ENCODE results near the gene TRIM60. TPM values are rescaled to one million over a fixed set of nuclear protein-coding genes. Genes with fewer than 3 reads are reported as not detected.

TRIM60 gene
- total and polyA plus RNA-seq, 2 experiments from 2014 or later, result not detected

DNA sequence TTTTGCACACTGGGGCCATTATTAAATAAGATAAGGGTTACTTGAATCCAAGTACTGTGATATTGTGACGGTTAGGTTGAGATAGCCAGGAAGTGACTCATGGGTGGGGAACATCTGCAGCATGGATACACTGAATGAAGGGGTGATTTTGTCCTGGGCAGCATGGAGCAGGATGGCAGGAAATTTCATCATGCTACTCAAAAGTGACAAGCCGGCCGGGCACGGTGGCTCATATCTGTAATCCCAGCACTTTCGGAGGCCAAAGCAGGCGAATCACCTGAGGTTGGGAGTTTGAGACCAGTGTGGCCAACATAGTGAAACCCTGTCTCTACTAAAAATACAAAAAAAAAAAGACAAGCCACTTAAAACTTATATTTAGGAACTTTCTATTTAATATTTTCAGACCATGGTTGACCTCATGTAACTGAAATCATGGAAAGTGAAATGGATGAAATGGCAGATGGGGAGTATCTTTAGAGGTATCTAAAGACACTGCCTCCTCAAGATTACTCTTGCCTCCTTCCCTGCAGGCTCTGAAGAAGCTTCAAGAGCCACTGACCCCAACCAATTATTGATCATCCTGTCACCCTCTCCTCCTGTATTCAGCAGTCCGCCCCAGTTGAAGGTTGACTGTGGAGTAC, 3.9 kb upstream of the TRIM60 start:
- no peak for DNase-seq
- no peak overlapping the region for H3K4me3 ChIP-seq
- no peak overlapping the region for H3K4me2 ChIP-seq (ENCODE audit: unreplicated experiment)
- in situ Hi-C loops (cut with MboI), result no loop called here
- H3K36me3 ChIP-seq (ENCODE audit: low read depth), result no peaks in the 10 kb centered on the region
- H3K9ac ChIP-seq, result no peak overlapping the region
- TF ChIP-seq EZH2 (IDR thresholded peaks at IDR 0.05; ENCODE audit: insufficient read depth, poor library complexity, severe bottlenecking) (no peak), EZH2phosphoT487 (IDR thresholded peaks at IDR 0.05; ENCODE audit: insufficient read depth, low read depth) (no peak)
- no peaks in the 10 kb centered on the region for H4K20me1 ChIP-seq (ENCODE audit: insufficient read depth)
- no peak overlapping the region for H3K27ac ChIP-seq
- no peaks in the 10 kb centered on the region for H3K27me3 ChIP-seq (replicated peaks; ENCODE audit: insufficient read depth)
- no peaks in the 10 kb centered on the region for H3K4me1 ChIP-seq (ENCODE audit: insufficient read depth)
- no peaks in the 10 kb centered on the region for H3K9me2 ChIP-seq (ENCODE audit: insufficient read depth)
- no peaks in the 10 kb centered on the region for H3F3A ChIP-seq (ENCODE audit: insufficient read depth)
- H3K9me3 ChIP-seq (ENCODE audit: low read depth), result no peaks in the 10 kb centered on the region
- WGBS, 2 experiments (ENCODE audit: low coverage in 1 of 2, low lambda C conversion rate in 2 of 2, missing lambda C conversion rate in 2 of 2), result 66 to 68% methylated on average over 7 of the region's 7 CpGs
- no peak overlapping the region for H2AFZ ChIP-seq
- no peaks in the 10 kb centered on the region for H3K79me2 ChIP-seq (ENCODE audit: insufficient read depth)

- in situ Hi-C loops (cut with MboI), result no loop called here
- Histone ChIP-seq H3K4me2 (ENCODE audit: unreplicated experiment) (no peak overlapping the region), H3K27ac (no peak overlapping the region), H3K27me3 (replicated peaks; ENCODE audit: insufficient read depth) (peaks cover 8% of the 10 kb centered on the region; the same call in 1 of the 2 replicates), H3K9me3 (ENCODE audit: low read depth) (no peaks in the 10 kb centered on the region), H3K9me2 (ENCODE audit: insufficient read depth) (no peaks in the 10 kb centered on the region), H4K20me1 (ENCODE audit: insufficient read depth) (no peaks in the 10 kb centered on the region), H3K79me2 (ENCODE audit: insufficient read depth) (no peaks in the 10 kb centered on the region), H3K36me3 (ENCODE audit: low read depth) (no peaks in the 10 kb centered on the region), H3K4me3 (no peak overlapping the region), H3K4me1 (ENCODE audit: insufficient read depth) (no peaks in the 10 kb centered on the region), H3F3A (ENCODE audit: insufficient read depth) (no peaks in the 10 kb centered on the region), H2AFZ (no peak overlapping the region), H3K9ac (no peak overlapping the region)
- 48 to 60% methylated on average over 5 of the region's 5 CpGs for WGBS, 2 experiments (ENCODE audit: low coverage in 1 of 2, low lambda C conversion rate in 2 of 2, missing lambda C conversion rate in 2 of 2)
- no peak for DNase-seq
- TF ChIP-seq EZH2 (IDR thresholded peaks at IDR 0.05; ENCODE audit: insufficient read depth, poor library complexity, severe bottlenecking), result no peak
- TF ChIP-seq EZH2phosphoT487 (IDR thresholded peaks at IDR 0.05; ENCODE audit: insufficient read depth, low read depth), result no peak
These were observed 16.4 kb downstream of the TRIM60 start for GRCh38 chr4:165048170-165048569.

- Histone ChIP-seq H3K4me1 (ENCODE audit: insufficient read depth) (no peaks in the 10 kb centered on the region), H3K27ac (no peak overlapping the region), H3F3A (ENCODE audit: insufficient read depth) (no peaks in the 10 kb centered on the region), H3K36me3 (ENCODE audit: low read depth) (no peaks in the 10 kb centered on the region), H3K9me2 (ENCODE audit: insufficient read depth) (no peaks in the 10 kb centered on the region), H2AFZ (no peak overlapping the region), H3K27me3 (replicated peaks; ENCODE audit: insufficient read depth) (peaks cover 8% of the 10 kb centered on the region; the same call in 1 of the 2 replicates), H3K79me2 (ENCODE audit: insufficient read depth) (no peaks in the 10 kb centered on the region), H3K4me3 (no peak overlapping the region), H3K4me2 (ENCODE audit: unreplicated experiment) (no peak overlapping the region), H3K9ac (no peak overlapping the region), H3K9me3 (ENCODE audit: low read depth) (no peaks in the 10 kb centered on the region), H4K20me1 (ENCODE audit: insufficient read depth) (no peaks in the 10 kb centered on the region)
- DNase-seq, result no peak
- TF ChIP-seq EZH2phosphoT487 (IDR thresholded peaks at IDR 0.05; ENCODE audit: insufficient read depth, low read depth) (no peak), EZH2 (IDR thresholded peaks at IDR 0.05; ENCODE audit: insufficient read depth, poor library complexity, severe bottlenecking) (no peak)
- in situ Hi-C loops (cut with MboI), result no loop called here
- WGBS, 2 experiments (ENCODE audit: low coverage in 1 of 2, low lambda C conversion rate in 2 of 2, missing lambda C conversion rate in 2 of 2), result 61 to 63% methylated on average over 3 of the region's 3 CpGs
These were observed 20.8 kb downstream of the TRIM60 start for GRCh38 chr4:165052627-165053026.

GRCh38 chr4:165053645-165054044, 21.8 kb downstream of the TRIM60 start, which contains the start of gene TRIM75:
TRIM75 (plus strand) TSS chr4:165053866; CDS start chr4:165059148, 5,282 bp downstream.
- Histone ChIP-seq H3K27ac (no peak within 1 kb of the TSS), H3K36me3 (ENCODE audit: low read depth) (no peaks in the 10 kb centered on the region), H3K9me3 (ENCODE audit: low read depth) (no peaks in the 10 kb centered on the region), H2AFZ (no peak within 1 kb of the TSS), H3K27me3 (replicated peaks; ENCODE audit: insufficient read depth) (peaks cover 8% of the 10 kb centered on the region; the same call in 1 of the 2 replicates), H3K4me2 (ENCODE audit: unreplicated experiment) (no peak within 1 kb of the TSS), H3K9me2 (ENCODE audit: insufficient read depth) (no peaks in the 10 kb centered on the region), H3K9ac (no peak within 1 kb of the TSS), H3K4me3 (no peak within 1 kb of the TSS), H3K79me2 (ENCODE audit: insufficient read depth) (no peaks in the 10 kb centered on the region), H3K4me1 (ENCODE audit: insufficient read depth) (no peaks in the 10 kb centered on the region), H3F3A (ENCODE audit: insufficient read depth) (no peaks in the 10 kb centered on the region), H4K20me1 (ENCODE audit: insufficient read depth) (no peaks in the 10 kb centered on the region)
- TF ChIP-seq EZH2phosphoT487 (IDR thresholded peaks at IDR 0.05; ENCODE audit: insufficient read depth, low read depth), result no peak
- TF ChIP-seq EZH2 (IDR thresholded peaks at IDR 0.05; ENCODE audit: insufficient read depth, poor library complexity, severe bottlenecking), result no peak
- in situ Hi-C loops (cut with MboI), result no loop called here
- no peak for DNase-seq
- 37 to 41% methylated on average over 6 of the region's 6 CpGs for WGBS, 2 experiments (ENCODE audit: low coverage in 1 of 2, low lambda C conversion rate in 2 of 2, missing lambda C conversion rate in 2 of 2)

Measured in GM23248 (cell line).